HG03460 (cell line): ENCODE data around the gene GFRAL.
"Not testable (repeated sequence)": the region's sequence is repeated elsewhere in the genome, so short reads cannot be mapped to it uniquely, and the experiment has no call there.

Experiments
- ATAC-seq: cut with Tn5 transposase; IDR thresholded peaks from one replicate; pipeline ENCODE4 v1.9.1; 2021; ENCODE audit not compliant: unreplicated experiment

The GFRAL gene, protein sequence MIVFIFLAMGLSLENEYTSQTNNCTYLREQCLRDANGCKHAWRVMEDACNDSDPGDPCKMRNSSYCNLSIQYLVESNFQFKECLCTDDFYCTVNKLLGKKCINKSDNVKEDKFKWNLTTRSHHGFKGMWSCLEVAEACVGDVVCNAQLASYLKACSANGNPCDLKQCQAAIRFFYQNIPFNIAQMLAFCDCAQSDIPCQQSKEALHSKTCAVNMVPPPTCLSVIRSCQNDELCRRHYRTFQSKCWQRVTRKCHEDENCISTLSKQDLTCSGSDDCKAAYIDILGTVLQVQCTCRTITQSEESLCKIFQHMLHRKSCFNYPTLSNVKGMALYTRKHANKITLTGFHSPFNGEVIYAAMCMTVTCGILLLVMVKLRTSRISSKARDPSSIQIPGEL

GRCh38 chr6:55327169-55327568, at the start of gene GFRAL:
GFRAL (plus strand) TSS chr6:55327469; CDS start chr6:55327555, 86 bp downstream.
- no peak for ATAC-seq

- no peak for ATAC-seq
Measured at GRCh38 chr6:55277646-55278045, 49.6 kb upstream of the GFRAL start.

DNA sequence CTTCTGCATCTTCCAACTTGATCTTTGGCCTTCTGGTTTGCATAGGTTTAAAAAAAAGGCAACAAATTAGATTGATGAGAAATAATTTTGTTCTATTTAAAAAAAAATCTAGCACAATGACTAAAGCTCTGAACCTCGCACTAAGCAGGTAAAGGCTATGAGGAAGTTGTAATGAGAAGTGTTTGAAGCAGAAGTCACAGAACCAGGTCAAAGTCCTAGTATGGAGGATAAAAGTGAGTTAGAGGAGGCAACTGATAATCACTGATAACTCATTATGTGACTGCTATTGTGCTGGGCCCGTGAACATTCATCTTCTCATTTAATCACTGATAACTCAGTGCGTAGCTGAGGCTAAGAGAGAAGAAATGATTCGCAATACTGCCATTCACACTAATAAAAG, 46.1 kb upstream of the GFRAL start:
- no peak for ATAC-seq

- no peak for ATAC-seq
Measured at GRCh38 chr6:55282115-55282514, 45.2 kb upstream of the GFRAL start.

GRCh38 chr6:55286824-55287223, 40.4 kb upstream of the GFRAL start:
- no peak for ATAC-seq

- ATAC-seq = no peak
Measured at GRCh38 chr6:55290736-55291135, 36.5 kb upstream of the GFRAL start.

DNA sequence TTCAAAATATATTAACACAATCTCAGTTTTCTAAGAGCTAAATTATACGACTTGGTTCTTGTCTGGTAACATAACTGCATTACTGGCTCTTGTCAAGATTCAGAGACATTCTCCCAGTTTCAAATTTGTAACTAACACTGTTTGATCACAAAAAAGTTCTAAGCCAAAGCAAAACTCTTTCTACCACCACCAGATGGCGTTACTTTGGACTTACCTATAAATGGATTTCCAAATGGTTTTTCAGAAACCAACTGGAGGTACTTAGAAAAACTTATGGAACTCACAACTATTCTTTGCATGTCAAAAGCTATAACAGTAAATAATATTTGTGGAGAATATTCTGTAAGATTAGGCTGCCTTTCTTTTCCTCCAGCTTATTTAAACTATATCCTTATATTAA, 34.2 kb upstream of the GFRAL start:
- ATAC-seq = no peak

DNA sequence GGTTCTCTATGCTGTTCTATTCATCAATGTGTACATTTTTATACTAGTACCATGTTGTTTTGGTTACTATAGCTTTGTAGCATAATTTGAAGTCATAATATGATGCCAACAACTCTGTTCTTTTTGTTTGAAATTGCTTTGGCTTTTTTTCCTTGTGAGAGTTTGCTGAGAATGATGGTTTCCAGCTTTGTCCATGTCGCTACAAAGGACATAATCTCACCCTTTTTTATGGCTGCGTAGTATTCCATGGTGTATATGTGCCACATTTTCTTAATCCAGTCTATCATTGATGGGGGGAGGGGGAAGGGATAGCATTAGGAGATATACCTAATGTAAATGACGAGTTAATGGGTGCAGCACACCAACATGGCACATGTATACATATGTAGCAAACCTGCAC, 30.1 kb upstream of the GFRAL start:
- not testable (repeated sequence) for ATAC-seq

GRCh38 chr6:55299286-55299985, 27.8 kb upstream of the GFRAL start:
- no peak for ATAC-seq

- ATAC-seq = no peak
Measured at GRCh38 chr6:55304747-55305146, 22.5 kb upstream of the GFRAL start.

GRCh38 chr6:55319961-55320695, 7.1 kb upstream of the GFRAL start:
- ATAC-seq = no peak

DNA sequence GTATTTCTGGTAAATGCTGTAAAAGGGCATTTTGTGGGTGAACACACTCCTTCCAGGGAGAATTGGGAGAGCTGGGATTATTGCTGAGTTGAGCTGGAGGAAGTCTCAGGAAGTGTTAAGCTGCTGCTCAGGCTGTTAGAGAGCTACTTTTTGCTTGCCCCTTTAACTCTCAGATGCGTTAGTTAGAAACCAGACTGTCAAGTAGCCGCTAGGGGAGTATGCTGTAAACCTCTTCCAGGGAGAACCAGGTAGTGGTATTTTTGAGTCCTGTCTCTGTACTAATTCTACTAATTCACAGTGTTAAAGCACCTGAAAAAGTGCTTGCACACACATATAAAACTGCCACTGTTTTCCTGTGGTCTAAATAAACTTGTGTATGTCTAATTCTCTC, 6.6 kb upstream of the GFRAL start:
- ATAC-seq = no peak

DNA sequence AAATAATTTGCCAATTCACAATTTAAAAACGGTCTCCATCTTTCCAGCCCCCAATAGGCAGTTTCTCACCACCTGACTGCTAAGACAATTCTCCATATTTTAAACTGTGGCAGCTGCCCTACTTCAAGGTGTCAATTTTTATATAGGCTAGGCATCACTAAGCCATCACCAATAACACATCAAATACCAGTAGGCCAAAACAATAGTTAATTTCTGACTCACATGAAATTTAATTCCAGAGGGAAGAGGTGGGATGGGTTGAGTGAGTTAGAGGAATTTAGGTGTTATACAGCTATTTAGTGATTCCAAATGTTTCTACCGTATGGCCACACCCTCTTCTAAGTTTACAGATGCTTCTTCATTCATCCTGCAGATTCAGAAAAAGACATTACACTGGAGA, 49.9 kb downstream of the GFRAL start:
- ATAC-seq = no peak

GRCh38 chr6:55379471-55379870, 52.2 kb downstream of the GFRAL start:
- no peak for ATAC-seq

- ATAC-seq = no peak
Measured at GRCh38 chr6:55379895-55380294, 52.6 kb downstream of the GFRAL start.

DNA sequence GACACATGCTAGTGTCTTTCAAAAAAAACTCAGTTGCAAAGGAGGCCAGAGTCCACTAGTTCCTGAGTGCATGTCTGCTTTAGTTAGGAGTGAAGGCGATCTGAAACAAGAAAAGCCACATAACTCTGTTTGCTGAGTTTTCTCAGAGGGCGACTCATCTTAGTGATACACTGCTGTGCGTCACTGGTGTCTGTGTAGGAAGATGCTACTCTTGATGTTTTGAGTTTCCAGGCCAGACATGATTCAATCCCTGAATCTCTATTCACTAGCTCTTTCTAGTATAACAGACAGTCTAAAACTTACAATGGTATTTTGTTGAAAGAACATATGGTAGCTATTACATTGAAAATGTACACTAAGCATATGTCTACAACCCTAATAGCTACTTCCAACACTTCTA, 60.9 kb downstream of the GFRAL start:
- ATAC-seq = no peak

DNA sequence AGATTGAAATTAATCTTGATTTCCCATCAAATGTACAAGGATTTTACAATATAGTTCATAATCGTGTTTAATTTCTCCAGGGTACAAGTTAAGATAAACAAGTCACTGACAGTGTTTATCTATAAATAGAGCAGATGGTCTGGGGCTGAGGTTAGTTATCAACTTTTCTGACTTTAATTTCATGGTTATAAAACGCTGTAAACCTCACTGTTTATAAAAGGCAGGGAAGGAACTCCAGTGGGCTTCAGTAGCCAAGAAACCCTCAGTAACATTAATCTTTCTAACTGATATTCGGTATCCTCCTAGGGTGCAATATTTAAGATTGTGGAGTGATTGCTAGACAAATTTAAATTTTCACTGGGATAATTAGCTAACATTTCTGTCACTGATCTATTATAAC, 68.6 kb downstream of the GFRAL start:
- ATAC-seq = no peak

DNA sequence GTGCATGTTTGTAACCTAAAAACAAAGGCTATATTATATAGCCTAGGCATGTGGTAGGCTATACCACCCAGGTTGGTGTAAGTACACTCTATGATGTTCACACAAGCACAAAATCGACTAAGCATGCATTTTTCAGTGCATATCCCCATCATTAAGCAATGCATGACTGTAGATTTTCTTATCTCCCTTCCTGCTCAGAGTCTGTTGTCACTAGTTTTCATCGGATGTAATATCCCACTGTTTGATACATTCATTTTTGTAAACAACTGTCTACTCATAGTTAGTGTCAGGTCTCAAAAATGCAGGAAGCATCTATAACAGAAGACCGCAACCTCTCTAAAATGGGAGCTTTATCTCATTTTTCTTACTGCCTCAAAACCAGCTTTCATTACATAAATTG, 70.7 kb downstream of the GFRAL start:
- no peak for ATAC-seq

- no peak for ATAC-seq
Measured at GRCh38 chr6:55399351-55399750, 72.1 kb downstream of the GFRAL start.

- no peak for ATAC-seq
Measured at GRCh38 chr6:55405474-55406235, 78.4 kb downstream of the GFRAL start.

- ATAC-seq = no peak
Measured at GRCh38 chr6:55410674-55411073, 83.4 kb downstream of the GFRAL start.
